ENCODE measurements around the gene COL5A2.
A peak's percentile ranks its signal among the peaks of the same experiment; 100 is the strongest.

Gene COL5A2

DNA sequence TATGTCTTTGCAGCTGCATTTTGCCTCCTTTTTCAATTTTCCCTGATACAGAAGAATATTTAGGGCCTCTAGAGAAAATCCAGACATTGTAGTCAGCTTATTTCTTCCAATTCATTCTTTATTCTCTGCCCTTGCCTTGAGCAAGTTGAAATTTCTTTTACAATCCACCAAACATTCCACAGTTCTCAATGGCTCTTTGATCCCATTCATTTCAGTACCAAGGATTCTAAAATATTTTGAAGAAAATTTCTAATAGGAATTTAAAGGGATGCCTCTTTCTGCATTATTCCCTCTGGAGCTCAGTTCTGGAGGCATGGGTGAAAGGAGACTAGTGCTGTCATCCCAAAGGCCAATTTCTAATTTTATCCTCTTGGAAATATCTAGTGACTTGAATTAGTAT is 61.2 kb downstream of the COL5A2 start:
- H3K4me2 ChIP-seq: no peak overlapping the region
- H3K4me3 ChIP-seq (IDR thresholded peaks at IDR 0.05; ENCODE audit: insufficient read depth, low read depth, low read length): no peak overlapping the region
- no peaks in the 10 kb centered on the region for H4K20me1 ChIP-seq (ENCODE audit: insufficient read depth)
- no peak overlapping the region for H3K27ac ChIP-seq
- no peak overlapping the region for H3K9ac ChIP-seq
- TF ChIP-seq, protein P1, sequence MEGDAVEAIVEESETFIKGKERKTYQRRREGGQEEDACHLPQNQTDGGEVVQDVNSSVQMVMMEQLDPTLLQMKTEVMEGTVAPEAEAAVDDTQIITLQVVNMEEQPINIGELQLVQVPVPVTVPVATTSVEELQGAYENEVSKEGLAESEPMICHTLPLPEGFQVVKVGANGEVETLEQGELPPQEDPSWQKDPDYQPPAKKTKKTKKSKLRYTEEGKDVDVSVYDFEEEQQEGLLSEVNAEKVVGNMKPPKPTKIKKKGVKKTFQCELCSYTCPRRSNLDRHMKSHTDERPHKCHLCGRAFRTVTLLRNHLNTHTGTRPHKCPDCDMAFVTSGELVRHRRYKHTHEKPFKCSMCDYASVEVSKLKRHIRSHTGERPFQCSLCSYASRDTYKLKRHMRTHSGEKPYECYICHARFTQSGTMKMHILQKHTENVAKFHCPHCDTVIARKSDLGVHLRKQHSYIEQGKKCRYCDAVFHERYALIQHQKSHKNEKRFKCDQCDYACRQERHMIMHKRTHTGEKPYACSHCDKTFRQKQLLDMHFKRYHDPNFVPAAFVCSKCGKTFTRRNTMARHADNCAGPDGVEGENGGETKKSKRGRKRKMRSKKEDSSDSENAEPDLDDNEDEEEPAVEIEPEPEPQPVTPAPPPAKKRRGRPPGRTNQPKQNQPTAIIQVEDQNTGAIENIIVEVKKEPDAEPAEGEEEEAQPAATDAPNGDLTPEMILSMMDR (conservative IDR thresholded peaks at IDR 0.05; ENCODE audit: low read depth, low read length): no peak
- no peaks in the 10 kb centered on the region for H3K4me1 ChIP-seq (ENCODE audit: low read depth, poor library complexity, severe bottlenecking)
- H3K27me3 ChIP-seq (ENCODE audit: insufficient read depth, low read depth): no peaks in the 10 kb centered on the region
- no peaks in the 10 kb centered on the region for H3K36me3 ChIP-seq (ENCODE audit: insufficient read depth)
- no peaks in the 10 kb centered on the region for H3K79me2 ChIP-seq (ENCODE audit: insufficient read depth, low read depth)
- H2AFZ ChIP-seq (ENCODE audit: low read depth): no peak overlapping the region

DNA sequence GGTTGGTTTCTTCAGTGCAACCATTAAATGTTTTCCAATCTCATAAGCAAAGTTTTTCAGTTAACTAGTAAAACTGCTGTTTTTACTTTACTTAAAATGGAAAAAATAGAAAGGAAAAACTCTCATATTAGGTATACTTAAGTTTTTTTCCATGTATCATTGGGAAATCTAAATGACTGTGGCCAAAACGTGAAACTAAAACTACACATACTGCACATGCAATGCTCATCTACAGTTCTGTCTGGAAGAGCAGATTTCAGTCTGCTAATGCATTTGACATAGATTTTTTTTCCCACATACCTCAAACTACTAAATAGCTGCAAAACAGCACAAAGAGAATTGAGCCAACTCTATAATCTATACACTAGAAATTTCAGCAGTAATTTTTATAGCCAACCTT is 62.6 kb downstream of the COL5A2 start:
- no peaks in the 10 kb centered on the region for H4K20me1 ChIP-seq (ENCODE audit: insufficient read depth)
- H3K4me2 ChIP-seq: no peak overlapping the region
- H3K9ac ChIP-seq: no peak overlapping the region
- H3K4me3 ChIP-seq (IDR thresholded peaks at IDR 0.05; ENCODE audit: insufficient read depth, low read depth, low read length): no peak overlapping the region
- no peak overlapping the region for H2AFZ ChIP-seq (ENCODE audit: low read depth)
- TF ChIP-seq, protein P1 (conservative IDR thresholded peaks at IDR 0.05; ENCODE audit: low read depth, low read length): no peak
- no peaks in the 10 kb centered on the region for H3K36me3 ChIP-seq (ENCODE audit: insufficient read depth)
- H3K27ac ChIP-seq: no peak overlapping the region
- no peaks in the 10 kb centered on the region for H3K4me1 ChIP-seq (ENCODE audit: low read depth, poor library complexity, severe bottlenecking)
- no peaks in the 10 kb centered on the region for H3K79me2 ChIP-seq (ENCODE audit: insufficient read depth, low read depth)
- no peaks in the 10 kb centered on the region for H3K27me3 ChIP-seq (ENCODE audit: insufficient read depth, low read depth)

DNA sequence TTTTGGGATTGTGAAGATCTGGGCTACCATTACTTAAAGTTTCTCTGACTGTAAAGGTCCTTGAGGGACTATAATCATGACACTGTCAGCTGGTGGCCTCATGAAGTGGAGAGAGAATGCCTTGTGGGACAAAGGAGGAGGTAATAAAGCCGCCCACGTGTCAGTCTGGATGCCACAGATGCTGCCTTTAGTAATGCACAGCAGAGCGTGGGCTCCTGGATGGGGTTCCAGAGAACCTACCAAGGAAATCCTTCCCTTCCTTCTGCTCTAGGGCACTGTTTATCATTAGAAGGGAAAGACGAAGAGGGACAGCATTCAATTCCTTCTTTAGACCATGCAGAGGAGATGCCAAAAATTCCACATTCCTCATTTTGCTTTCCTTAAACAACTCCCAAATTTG is 63.5 kb downstream of the COL5A2 start:
- no peaks in the 10 kb centered on the region for H3K36me3 ChIP-seq (ENCODE audit: insufficient read depth)
- H2AFZ ChIP-seq (ENCODE audit: low read depth): no peak overlapping the region
- no peak overlapping the region for H3K4me2 ChIP-seq
- no peaks in the 10 kb centered on the region for H3K4me1 ChIP-seq (ENCODE audit: low read depth, poor library complexity, severe bottlenecking)
- no peaks in the 10 kb centered on the region for H4K20me1 ChIP-seq (ENCODE audit: insufficient read depth)
- no peaks in the 10 kb centered on the region for H3K79me2 ChIP-seq (ENCODE audit: insufficient read depth, low read depth)
- H3K27me3 ChIP-seq (ENCODE audit: insufficient read depth, low read depth): no peaks in the 10 kb centered on the region
- no peak overlapping the region for H3K9ac ChIP-seq
- no peak overlapping the region for H3K4me3 ChIP-seq (IDR thresholded peaks at IDR 0.05; ENCODE audit: insufficient read depth, low read depth, low read length)
- no peak overlapping the region for H3K27ac ChIP-seq
- TF ChIP-seq, protein P1 (conservative IDR thresholded peaks at IDR 0.05; ENCODE audit: low read depth, low read length): no peak

DNA sequence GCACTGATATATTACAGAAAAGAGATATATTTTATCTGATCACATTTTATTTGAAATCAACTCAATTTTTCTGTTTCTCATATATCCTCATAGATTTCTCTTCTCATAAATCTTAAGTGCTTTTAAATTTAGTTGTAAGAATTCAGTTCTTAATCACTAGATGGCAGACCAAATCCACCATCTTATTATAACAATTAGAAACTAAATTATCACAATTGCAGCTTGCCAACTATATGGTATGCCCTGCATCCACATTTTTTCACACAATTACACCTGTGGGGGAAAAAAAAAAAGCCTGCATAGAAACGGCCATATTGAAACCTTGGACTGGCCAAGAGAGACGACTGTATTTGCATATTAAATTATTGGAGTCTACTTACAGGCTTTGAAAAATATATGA is 64.4 kb downstream of the COL5A2 start:
- Histone ChIP-seq H3K4me1 (ENCODE audit: low read depth, poor library complexity, severe bottlenecking) (no peaks in the 10 kb centered on the region), H3K36me3 (ENCODE audit: insufficient read depth) (no peaks in the 10 kb centered on the region), H4K20me1 (ENCODE audit: insufficient read depth) (no peaks in the 10 kb centered on the region), H3K27ac (no peak overlapping the region), H3K4me3 (IDR thresholded peaks at IDR 0.05; ENCODE audit: insufficient read depth, low read depth, low read length) (no peak overlapping the region), H3K4me2 (no peak overlapping the region), H3K27me3 (ENCODE audit: insufficient read depth, low read depth) (no peaks in the 10 kb centered on the region), H3K9ac (no peak overlapping the region), H2AFZ (ENCODE audit: low read depth) (no peak overlapping the region), H3K79me2 (ENCODE audit: insufficient read depth, low read depth) (no peaks in the 10 kb centered on the region)
- TF ChIP-seq, protein P1 (conservative IDR thresholded peaks at IDR 0.05; ENCODE audit: low read depth, low read length): peak; percentile 20; the same call in 1 of the 2 replicates

All from KMS-11 (cell line).